NCI-H2171 (cell line): ENCODE results near the gene TGFBR3.
"Not testable (repeated sequence)": the region's sequence is repeated elsewhere in the genome, so short reads cannot be mapped to it uniquely, and the experiment has no call there.

Experiments
- DNase-seq: peaks from one replicate; lab custom pipeline; 2025; lab: John Stamatoyannopoulos, UW

TGFBR3 gene

GRCh38 chr1:91682882-91683597, 202.9 kb downstream of the TGFBR3 start:
- no peak for DNase-seq

- DNase-seq, result no peak
Measured at GRCh38 chr1:91680556-91681155, 205.3 kb downstream of the TGFBR3 start.

GRCh38 chr1:91679446-91679845, 206.5 kb downstream of the TGFBR3 start:
- DNase-seq, result no peak

DNA sequence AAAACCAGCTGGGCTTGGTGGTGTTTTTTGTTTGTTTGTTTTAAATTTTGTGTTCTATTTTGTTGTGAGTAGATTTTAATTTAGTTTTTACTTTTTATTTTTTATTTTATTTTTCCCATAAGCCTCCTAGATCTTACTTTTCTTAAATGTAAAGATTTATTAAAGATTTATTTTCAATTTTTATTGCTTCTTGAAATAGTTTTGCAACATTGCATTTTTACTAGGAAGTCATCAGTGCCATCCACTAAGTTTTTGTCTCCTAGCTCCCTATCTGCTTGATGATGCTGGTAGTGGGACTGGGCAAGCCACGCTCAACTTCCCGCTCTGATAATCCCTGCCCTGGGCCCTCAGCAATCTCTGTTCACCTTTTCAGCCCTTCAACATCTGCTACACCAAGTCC, 209.9 kb downstream of the TGFBR3 start:
- DNase-seq, result no peak

- no peak for DNase-seq
Measured at GRCh38 chr1:91674107-91674506, 211.8 kb downstream of the TGFBR3 start.

DNA sequence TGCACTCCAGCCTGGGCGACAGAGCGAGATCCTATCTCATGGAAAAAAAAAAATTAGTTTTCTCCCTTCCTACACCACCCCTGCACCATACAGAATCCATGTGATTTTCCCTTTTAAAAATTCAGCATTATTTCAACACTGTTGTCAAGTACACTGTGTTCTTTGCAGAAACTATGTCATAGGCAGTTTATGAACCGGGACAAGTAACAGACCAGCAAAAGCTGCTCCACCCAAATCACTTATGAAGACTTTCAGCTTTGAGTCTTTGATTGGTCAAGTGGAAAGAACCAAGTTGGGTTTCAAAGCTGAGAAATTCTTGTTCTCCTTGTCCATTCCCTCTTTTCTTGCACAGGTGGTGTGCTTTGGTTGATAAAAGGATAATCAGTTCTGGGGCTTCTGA, 212.3 kb downstream of the TGFBR3 start:
- no peak for DNase-seq

- DNase-seq, result no peak
Measured at GRCh38 chr1:91672601-91673161, 213.3 kb downstream of the TGFBR3 start.

- DNase-seq, result no peak
Measured at GRCh38 chr1:91670781-91671180, 215.2 kb downstream of the TGFBR3 start.

GRCh38 chr1:91669584-91670350, 216.2 kb downstream of the TGFBR3 start:
- no peak for DNase-seq

DNA sequence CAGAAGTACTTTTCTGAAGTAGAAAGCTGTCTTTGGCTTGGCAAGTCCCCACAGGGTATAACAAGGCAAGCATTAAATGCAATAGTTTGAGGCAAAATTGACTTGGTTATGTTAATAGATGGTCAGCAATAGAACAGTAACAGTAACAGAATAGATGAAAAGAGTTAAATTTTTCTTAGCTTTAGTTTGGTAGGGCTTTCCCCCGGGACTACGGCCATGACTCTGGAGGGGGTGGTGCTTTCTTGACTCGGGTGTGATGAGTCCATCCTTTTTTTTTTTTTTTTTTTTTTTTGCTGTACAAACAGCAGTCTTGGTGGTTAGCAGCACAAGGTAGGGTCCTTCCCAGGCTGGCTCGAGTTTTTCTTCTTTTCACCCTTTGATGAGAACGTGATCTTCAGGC, 219.3 kb downstream of the TGFBR3 start:
- DNase-seq, result not testable (repeated sequence)

DNA sequence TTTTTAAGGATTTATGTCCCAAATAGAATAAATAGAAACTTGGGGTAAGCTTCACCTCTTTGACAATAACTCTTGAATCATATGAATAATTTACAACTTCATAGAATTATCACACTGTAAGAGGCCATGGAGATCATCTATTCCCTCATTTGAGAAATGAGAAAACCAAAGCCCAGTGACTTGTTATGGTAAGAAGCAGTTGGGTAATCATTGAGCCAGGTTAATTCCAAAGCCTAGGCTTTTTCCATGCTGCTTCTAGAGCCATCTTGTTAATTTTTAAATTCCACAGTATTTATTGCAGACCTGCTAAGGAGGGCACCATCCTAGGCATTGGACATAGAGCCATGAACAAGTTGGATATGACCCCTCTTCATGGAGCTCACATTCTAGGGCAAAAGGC, 224.8 kb downstream of the TGFBR3 start:
- DNase-seq, result no peak

DNA sequence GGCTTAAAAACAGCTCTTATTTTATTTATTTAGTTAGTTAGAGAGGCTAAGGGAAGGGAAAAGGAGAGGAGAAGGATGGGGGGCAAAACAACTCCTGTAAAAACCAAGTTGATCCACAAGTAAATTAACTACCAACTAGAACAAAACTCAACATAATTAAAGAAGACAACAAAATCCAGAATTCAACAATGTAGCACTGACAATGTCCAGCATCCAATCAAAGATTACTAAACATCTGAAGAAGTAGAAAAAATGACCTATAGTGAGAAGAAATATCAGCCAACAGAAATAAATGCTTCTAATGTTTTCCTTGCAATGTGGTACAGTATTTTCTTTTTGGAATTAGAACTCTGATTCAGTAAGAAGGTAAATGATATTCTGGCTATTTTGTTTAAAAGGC, 225.2 kb downstream of the TGFBR3 start:
- DNase-seq, result no peak

GRCh38 chr1:91655912-91656449, 230.0 kb downstream of the TGFBR3 start:
- DNase-seq, result no peak

DNA sequence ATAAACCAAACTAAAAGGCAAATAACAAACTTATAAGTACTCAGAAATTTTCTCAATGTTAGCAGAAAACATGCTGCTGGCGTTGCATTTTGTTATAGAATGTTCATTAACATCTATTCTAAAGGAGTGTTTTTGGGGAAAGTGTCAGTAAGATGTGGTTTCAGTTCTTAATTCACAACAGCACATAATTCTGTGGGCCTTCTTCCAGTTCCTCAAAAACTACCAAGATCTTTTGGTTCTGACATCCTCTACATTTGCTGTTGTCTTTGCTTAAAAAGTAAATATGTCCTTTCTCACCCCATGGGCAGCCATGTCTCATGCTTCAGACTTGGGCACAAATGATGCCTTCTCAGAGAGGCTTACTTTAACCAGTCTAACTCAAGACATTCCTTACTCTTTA, 232.8 kb downstream of the TGFBR3 start:
- no peak for DNase-seq

DNA sequence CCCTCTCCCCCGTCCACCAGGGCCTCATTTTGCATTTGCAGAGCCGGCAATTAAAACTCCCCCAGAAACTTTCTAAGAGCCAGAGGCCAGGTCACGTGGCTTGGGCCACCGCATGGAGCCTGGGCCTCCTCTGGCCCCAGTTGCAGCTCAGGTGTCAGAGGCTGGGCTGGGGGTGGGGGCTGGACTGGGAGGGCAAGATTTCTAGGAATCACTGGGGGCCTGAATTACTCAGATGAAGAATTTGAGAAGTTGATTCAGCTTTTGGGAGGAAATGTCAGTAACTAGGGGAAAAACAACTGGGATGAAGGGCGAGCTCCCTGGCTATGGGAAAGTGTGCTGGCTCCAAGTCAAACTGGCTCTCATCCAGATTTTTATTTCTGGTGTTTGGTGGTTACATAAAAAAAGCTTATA, 234.3 kb downstream of the TGFBR3 start:
- no peak for DNase-seq

- DNase-seq, result no peak
Measured at GRCh38 chr1:91651243-91651642, 234.7 kb downstream of the TGFBR3 start.

GRCh38 chr1:91650764-91651163, 235.2 kb downstream of the TGFBR3 start:
- DNase-seq, result no peak

- no peak for DNase-seq
Measured at GRCh38 chr1:91647061-91647460, 238.9 kb downstream of the TGFBR3 start.

- no peak for DNase-seq
Measured at GRCh38 chr1:91645031-91645430, 240.9 kb downstream of the TGFBR3 start.

DNA sequence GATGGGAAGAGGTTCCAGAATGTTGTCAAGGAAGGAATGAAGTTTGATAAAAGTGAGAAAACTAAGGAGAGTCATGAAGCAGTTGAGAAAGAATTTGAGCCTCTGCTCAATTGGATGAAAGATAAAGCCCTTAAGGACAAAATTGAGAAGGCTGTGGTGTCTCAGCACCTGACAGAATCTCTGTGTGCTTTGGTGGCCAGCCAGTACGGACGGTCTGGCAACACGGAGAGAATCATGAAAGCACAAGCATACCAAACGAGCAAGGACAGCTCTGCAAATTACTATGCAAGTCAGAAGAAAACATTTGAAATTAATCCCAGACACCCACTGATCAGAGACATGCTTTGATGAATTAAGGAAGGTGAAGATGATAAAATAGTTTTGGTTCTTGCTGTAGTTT, 242.5 kb downstream of the TGFBR3 start:
- no peak for DNase-seq

DNA sequence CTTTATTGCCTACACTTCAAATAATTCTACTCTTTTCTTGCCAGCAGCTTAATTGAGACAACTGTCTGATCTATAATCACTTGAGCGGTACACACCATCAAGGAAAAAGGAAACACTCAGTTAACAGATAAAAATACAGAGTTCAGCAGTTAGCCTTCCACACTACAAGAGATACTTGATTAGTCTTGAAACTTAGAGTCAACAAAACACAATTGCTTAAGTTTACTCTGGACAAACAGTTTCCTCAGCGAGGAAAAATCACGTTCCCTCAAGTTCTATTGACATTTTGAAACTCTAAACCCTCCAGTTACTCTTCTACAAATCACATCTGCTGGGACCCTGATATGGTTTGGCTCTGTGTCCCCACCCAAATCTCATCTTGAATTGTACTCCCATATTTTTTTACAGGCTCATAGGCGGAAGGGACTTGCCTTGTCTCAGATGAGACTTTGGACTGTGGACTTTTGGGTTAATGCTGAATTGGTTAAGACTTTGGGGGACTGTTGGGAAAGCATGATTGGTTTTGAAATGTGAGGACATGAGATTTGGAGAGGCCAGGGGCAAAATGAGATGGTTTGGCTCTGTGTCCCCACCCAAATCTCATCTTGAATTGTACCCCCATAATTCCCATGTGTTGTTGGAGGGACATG, 244.9 kb downstream of the TGFBR3 start:
- DNase-seq, result no peak

- DNase-seq, result no peak
Measured at GRCh38 chr1:91637539-91637994, 248.4 kb downstream of the TGFBR3 start.
